ENCODE results near the gene KDM3B.

GRCh38 chr5:138440159-138441073, 87.9 kb downstream of the KDM3B start:
- TF ChIP-seq, protein P1, sequence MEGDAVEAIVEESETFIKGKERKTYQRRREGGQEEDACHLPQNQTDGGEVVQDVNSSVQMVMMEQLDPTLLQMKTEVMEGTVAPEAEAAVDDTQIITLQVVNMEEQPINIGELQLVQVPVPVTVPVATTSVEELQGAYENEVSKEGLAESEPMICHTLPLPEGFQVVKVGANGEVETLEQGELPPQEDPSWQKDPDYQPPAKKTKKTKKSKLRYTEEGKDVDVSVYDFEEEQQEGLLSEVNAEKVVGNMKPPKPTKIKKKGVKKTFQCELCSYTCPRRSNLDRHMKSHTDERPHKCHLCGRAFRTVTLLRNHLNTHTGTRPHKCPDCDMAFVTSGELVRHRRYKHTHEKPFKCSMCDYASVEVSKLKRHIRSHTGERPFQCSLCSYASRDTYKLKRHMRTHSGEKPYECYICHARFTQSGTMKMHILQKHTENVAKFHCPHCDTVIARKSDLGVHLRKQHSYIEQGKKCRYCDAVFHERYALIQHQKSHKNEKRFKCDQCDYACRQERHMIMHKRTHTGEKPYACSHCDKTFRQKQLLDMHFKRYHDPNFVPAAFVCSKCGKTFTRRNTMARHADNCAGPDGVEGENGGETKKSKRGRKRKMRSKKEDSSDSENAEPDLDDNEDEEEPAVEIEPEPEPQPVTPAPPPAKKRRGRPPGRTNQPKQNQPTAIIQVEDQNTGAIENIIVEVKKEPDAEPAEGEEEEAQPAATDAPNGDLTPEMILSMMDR (conservative IDR thresholded peaks at IDR 0.05 in 1 of 2, IDR thresholded peaks at IDR 0.05 in 1 of 2; ENCODE audit: low read depth in 1 of 2, low read length in 2 of 2), result no peak
- TF ChIP-seq EZH2 (IDR thresholded peaks at IDR 0.05; ENCODE audit: low read length, missing control alignments), result no peak
